ENCODE results near the gene LNPEP.
"Not testable (repeated sequence)": the region's sequence is repeated elsewhere in the genome, so short reads cannot be mapped to it uniquely, and the experiment has no call there.

Gene LNPEP

DNA sequence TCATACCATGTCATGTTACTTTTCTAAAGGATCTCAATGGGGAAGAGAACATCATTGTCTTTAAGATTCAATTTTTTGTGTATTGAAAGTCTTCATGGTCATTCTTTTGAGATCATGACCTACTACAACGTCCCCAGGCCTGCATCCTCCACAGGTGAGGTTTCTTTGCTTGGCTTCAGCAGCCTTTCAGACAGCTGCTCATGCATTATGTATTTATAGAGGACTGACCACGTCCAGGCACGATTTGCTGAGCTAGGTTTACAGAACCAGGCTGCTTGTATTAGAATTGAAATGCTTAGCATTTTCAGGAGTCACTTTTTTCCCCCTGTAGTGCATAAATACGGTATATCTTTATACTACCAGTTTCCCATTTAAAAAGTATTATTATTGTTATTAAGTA, 136.1 kb downstream of the LNPEP start:
- DNase-seq = no peak

DNA sequence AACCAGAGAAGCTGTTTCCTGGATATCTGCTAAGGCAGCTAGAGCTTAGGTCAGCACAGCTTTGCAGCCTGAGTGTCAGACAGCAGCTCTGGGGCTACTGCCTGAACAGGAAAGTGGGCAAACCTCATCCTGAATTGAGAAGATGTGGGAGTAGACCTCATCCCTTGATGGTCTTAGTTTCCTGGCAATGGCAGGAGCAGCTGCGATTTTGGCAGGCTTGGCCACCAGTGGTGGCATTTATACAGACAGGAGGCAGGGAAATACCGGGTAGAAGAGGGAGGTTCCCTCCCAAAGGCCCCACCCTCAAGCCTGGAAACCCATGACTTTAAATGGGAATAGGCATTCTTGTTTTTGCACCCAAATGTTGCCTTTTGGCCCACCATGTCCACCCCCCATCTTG, 136.8 kb downstream of the LNPEP start:
- no peak for DNase-seq

DNA sequence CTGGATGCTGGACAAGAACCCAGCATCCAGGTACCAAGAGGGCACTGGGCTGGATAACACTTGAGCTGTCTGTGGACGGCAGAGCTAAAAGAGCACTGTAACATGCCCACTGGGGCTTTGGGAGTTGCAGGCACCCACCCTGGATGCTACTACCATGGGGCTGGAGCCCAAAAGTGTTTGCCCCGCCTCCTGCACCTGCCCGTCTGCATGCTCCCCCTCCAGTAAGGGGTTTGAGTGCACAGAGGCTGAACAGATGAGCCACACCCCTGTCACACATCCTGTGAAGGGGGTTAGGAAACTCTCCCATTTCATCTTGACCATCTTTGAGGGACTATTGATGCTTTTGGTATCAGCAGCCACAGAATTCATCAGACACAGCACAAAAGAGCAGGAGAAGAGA, 137.5 kb downstream of the LNPEP start:
- no peak for DNase-seq

DNA sequence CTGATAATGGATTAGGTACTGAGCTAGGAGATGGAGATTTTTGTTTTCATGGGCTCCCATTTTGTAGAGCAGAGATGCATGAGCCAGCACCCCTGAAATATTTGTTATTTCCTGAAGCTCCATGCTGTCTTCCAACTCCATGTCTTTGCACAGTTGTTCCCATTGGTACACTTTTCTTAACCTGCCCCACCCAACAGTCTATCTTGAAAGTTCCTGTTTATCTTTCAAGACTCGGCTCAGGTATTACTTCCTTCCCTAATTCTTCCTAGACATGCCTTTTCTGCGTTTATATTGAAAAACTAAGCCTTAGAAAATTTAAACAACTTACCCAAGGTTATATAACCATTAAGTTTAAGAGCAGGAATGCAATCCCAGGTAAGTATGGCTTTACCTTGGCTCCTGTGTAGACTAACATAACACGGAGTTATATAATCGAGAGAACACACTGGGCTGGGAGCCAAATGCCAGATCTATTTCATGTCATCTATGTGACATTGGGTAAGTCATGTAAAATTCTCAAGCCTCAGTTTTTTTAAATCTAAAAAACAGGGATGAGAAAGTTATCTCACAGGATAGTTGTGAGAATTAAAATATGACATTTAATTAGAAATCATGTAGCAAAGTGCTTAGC, 139.1 kb downstream of the LNPEP start:
- DNase-seq = no peak

DNA sequence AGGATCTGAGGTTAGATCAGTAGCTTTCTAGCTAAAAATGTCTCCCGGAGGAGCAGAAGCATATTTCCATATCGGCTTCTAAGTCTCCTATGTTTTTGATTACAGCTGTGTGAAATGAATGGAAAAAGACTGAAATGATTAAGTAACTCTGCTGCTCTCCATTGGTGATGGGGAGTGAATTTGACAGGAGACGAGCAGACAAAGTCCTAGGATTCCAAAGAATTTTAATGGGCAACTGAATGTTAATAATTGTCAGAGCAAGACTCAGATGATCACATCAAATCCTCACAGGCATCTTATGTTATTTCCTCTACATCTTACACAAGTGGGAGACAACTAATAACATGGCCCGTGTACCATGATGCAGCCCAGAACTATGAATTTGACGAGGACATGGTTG, 139.8 kb downstream of the LNPEP start:
- DNase-seq = no peak

DNA sequence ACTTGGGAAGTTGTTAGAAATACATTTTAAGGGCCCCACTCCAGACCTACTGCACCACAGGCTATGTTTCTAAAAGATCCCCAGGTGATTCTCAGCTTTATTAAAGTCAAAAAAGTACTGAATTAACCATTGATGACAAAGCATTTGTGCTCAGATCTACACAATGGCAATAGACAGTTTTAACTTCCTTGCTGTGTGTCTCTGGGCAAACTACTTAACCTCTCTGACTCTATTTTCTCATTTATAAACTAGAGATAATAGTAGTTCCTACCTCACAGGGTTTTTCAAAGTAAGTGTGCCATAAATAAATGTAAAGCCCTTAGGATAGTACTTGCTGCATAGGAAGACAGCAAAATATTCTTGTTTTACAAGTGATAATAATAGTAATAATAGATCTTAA, 140.2 kb downstream of the LNPEP start:
- DNase-seq = no peak

DNA sequence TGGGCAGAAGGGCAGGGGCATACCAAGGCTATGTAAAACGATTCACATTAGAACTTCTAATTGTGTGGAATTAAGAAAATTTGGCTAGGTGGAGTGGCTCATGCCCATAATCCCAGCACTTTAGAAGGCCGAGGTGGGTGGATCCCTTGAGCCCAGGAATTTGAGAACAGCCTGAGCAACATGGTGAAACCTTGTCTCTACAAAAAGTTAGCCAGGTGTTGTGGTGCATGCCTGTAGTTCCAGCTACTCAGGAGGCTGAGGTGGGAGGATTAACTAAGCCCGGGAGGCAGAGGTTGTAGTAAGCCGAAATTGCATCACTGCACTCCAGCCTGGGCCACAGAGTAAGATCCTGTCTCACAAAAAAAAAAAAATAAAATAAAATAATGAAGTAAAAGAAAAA, 141.4 kb downstream of the LNPEP start:
- DNase-seq = no peak

DNA sequence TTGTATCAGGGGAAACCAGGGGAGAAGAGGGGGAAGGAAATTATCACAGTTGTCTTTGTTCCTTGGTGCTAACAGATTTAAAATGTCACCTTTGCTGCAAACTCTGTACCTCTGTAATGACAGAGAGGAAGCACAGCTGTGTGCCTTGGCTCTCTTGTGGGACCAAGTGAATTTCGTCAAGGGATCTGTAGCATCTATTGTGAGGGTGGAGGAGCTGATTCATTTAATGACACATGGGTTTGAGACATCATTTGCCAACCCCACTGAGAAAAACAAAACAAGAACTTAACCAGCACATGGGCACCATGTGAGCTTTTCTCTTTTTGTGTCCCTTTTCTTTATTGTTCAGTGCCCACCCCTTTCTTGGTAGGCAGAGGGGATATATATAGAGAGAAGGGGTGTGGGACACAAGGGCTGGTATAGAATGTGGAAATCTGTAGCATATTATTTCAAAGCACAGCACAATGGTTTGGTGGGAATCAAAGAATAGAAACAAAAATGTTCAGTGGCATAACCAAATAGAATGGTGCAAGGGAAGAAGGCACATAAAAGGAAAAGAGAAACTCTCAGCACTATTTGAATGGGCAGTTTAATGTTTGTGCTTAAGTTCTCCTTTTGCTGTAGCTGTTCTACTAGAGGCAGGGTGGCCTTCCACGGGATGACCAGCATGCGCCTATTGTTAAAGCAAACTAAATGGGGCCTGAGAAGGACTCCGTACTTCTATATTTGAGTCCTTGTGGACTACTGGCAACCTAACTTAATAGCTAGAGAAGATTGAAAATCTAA, 143.3 kb downstream of the LNPEP start:
- no peak for DNase-seq

DNA sequence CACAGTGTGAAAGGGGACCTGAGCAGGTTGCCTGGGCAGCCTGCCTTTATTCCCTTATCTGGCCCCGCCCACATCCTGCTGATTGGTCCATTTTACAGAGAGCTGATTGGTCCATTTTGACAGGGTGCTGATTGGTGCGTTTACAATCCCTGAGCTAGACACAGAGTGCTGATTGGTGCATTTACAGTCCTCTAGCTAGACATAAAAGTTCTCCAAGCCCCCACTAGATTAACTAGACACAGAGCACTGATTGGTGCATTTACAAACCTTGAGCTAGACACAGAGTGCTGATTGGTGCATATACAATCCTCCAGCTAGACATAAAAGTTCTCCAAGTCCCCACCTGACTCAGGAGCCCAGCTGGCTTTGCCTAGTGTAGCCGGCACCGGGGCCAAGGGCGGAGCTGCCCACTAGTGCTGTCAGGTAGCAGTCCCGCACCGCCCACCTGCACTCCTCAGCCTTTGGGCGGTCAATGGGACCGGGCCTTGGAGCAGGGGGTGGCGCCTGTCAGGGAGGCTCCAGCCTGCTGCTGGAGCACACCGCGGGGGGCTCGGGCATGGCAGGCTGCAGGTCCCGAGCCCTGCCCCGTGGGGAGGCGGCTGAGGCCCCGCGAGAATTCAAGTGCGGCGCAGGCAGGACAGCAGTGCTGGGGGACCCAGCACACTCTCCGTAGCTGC, 149.0 kb downstream of the LNPEP start:
- not testable (repeated sequence) for DNase-seq

DNA sequence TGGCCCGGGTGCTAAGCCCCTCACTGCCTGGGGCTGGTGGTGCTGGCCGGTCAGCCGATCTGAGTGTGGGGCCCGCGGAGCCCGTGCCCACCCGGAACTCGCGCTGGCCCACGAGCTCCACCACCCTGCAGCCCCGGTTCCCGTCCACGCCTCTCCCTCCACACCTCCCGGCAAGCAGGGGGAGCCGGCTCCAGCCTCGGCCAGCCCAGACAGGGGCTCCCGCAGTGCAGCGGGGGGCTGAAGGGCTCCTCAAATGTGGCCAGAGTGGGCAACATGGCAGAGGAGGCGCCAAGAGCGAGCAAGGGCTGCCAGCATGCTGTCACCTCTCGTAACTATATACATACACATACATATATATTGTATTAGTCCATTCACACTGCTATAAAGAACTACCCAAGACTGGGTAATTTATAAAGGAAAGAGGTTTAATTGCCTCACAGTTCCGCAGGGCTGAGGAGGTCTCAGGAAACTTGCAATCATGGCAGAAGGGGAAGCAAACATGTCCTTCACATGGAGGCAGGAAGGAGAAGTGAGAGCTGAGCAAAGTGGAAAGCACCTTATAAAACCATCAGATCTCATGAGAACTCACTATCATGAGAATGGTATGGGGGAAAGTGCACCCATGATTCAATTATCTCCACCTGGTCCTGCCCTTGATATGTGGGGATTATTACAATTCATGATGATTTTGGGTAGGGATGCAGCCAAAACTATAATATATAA, 149.7 kb downstream of the LNPEP start:
- DNase-seq = no peak
